ENCODE measurements around the gene ASPRV1. TPM values are rescaled to one million over a fixed set of nuclear protein-coding genes. Genes with fewer than 3 reads are reported as not detected.

ASPRV1 gene
- total and polyA plus RNA-seq, 2 donors (not counting 3 experiments of a cell fraction or from before 2014, with no cell fraction given), result 0.15 to 0.22 TPM

- no peak overlapping the region for H3K27ac ChIP-seq (ENCODE audit: insufficient read depth, low read depth, low read length)
- no peaks in the 10 kb centered on the region for H3K4me1 ChIP-seq (ENCODE audit: control insufficient read depth, extremely low read depth, insufficient read depth, low read length)
- H3K9ac ChIP-seq (replicated peaks; ENCODE audit: extremely low read depth, insufficient read depth, low read length), result no peak overlapping the region
- dilution Hi-C loops (cut with MboI; ENCODE audit: extremely low pct_ligation_motif_present, low sequenced_read_pairs), result no loop called here
- FAIRE-seq (no peak), DNase-seq (ENCODE audit: low read depth, low spot score) (no peak)
- intact Hi-C loops (cut with micrococcal nuclease), result no loop called here
- BruUV-seq (replicated peaks), result no TSS peak
- POLR2A ChIA-PET, result no interaction called here
- no peaks in the 10 kb centered on the region for H3K9me3 ChIP-seq (replicated peaks; ENCODE audit: control insufficient read depth, insufficient read depth, low read length)
- no peaks in the 10 kb centered on the region for H3K79me2 ChIP-seq (ENCODE audit: control insufficient read depth, insufficient read depth, low read length)
- TF ChIP-seq CTCF (IDR thresholded peaks at IDR 0.05; ENCODE audit: extremely low read depth in 1 of 2, insufficient read depth in 1 of 2, low read depth in 1 of 2, low read length in 2 of 2) (no peak), MYC (IDR thresholded peaks at IDR 0.05; ENCODE audit: low read depth, low read length) (no peak), JUN (IDR thresholded peaks at IDR 0.05; ENCODE audit: borderline replicate concordance, insufficient read depth, insufficient read length, low read depth) (no peak), POLR2AphosphoS5 (IDR thresholded peaks at IDR 0.05; ENCODE audit: insufficient read depth, low read depth, low read length) (no peak), FOS (IDR thresholded peaks at IDR 0.05; ENCODE audit: borderline replicate concordance, insufficient read depth, low read length) (no peak), EZH2 (IDR thresholded peaks at IDR 0.05; ENCODE audit: borderline replicate concordance, low read depth, low read length, severe bottlenecking) (no peak), POLR2A (IDR thresholded peaks at IDR 0.05; ENCODE audit: low read depth, low read length) (no peak), MAX (IDR thresholded peaks at IDR 0.05; ENCODE audit: insufficient read depth, insufficient read length) (no peak), GATA2 (IDR thresholded peaks at IDR 0.05; ENCODE audit: insufficient read depth, insufficient read length, low read depth, low read length) (no peak)
- H3K9me1 ChIP-seq (replicated peaks; ENCODE audit: control insufficient read depth, extremely low read depth, insufficient read depth, low read length), result no peaks in the 10 kb centered on the region
- no peak overlapping the region for H3K4me2 ChIP-seq (ENCODE audit: insufficient read depth, low read length)
- H3K27me3 ChIP-seq (ENCODE audit: control insufficient read depth in 2 of 2, insufficient read depth in 2 of 2, low read length in 2 of 2), result peaks cover 2 to 4% of the 10 kb centered on the region in 2 experiments
- CTCF ChIA-PET, result no interaction called here
- H3K36me3 ChIP-seq (ENCODE audit: control insufficient read depth in 2 of 2, extremely low read depth in 1 of 2, insufficient read depth in 2 of 2, low read length in 2 of 2), result no peaks in the 10 kb centered on the region
- H2AFZ ChIP-seq (ENCODE audit: low read depth, low read length), result no peak overlapping the region
- no peak overlapping the region for H3K4me3 ChIP-seq (replicated peaks in 1 of 3; ENCODE audit: insufficient read depth in 1 of 3, low read depth in 1 of 3, low read length in 3 of 3)
- H4K20me1 ChIP-seq (replicated peaks; ENCODE audit: control insufficient read depth, extremely low read depth, insufficient read depth, low read length), result no peaks in the 10 kb centered on the region
These were observed 13.9 kb upstream of the ASPRV1 start for GRCh38 chr2:69975136-69975852.

Data from endothelial cell of umbilical vein (primary cell).